SK-N-SH (cell line): ENCODE results near the gene GPR42. TPM values are rescaled to one million over a fixed set of nuclear protein-coding genes. Genes with fewer than 3 reads are reported as not detected.

Experiments
- CTCF ChIA-PET: fragments of 300-600, 350-600 bp; formaldehyde crosslinking; extraction: SDS; loops from one replicate; lab custom pipeline; 2021; lab: Yijun Ruan, JAX
- POLR2A ChIA-PET: fragments of 350-600 bp; sonication (Branson Sonifier 250); formaldehyde crosslinking; extraction: SDS; loops from one replicate; lab custom pipeline; 2020; ENCODE audit warnings: antibody characterized with exemption, inconsistent platforms; lab: Yijun Ruan, JAX
- DNase-seq: peaks from one replicate; pipeline ENCODE4 v3.0.0; 2012
- H2AFZ ChIP-seq: fragments of 200-600 bp; sonication (generic); 2 replicates; pipeline ENCODE4 v1.8.1; 2016; ENCODE audit warnings: antibody characterized with exemption, mild to moderate bottlenecking, low read depth
- H3F3A ChIP-seq: fragments of 200-600 bp; sonication (generic); replicated peaks from 2 replicates; pipeline ENCODE3; 2016; ENCODE audit warnings: antibody characterized with exemption, mild to moderate bottlenecking; ENCODE audit not compliant: insufficient read depth
- H3K27ac ChIP-seq, 2 experiments: fragments of 200-500 bp in 1 of 2; fragments of 200-600 bp in 1 of 2; sonication (Bioruptor generic) in 1 of 2; sonication (generic), shearing (Covaris generic) in 1 of 2; 2 replicates each; pipeline versions ENCODE4 v1.5.1 to v1.6.1; 2014 to 2016; ENCODE audit warnings: low read depth in 2 of 2, inconsistent platforms in 1 of 2, low read length in 1 of 2, mild to moderate bottlenecking in 1 of 2, mixed read lengths in 1 of 2
- H3K27me3 ChIP-seq: fragments of 200-600 bp; sonication (generic), shearing (Covaris generic); 2 replicates; pipeline ENCODE4 v1.6.1; 2016; ENCODE audit warnings: mixed run types; ENCODE audit not compliant: insufficient read depth
- H3K36me3 ChIP-seq, 2 experiments: fragments of 200-500 bp in 1 of 2; fragments of 200-600 bp in 1 of 2; sonication (Bioruptor generic) in 1 of 2; sonication (generic) in 1 of 2; replicated peaks in 1 of 2; 2 replicates each; pipeline versions ENCODE3 to v1.5.1; 2014 to 2016; ENCODE audit warnings: low read length in 1 of 2, mild to moderate bottlenecking in 1 of 2; ENCODE audit not compliant: insufficient read depth in 2 of 2, control insufficient read depth in 1 of 2
- H3K4me1 ChIP-seq, 2 experiments: fragments of 200-500 bp in 1 of 2; fragments of 200-600 bp in 1 of 2; sonication (Bioruptor generic) in 1 of 2; sonication (generic), shearing (Covaris generic) in 1 of 2; 2 replicates each; pipeline versions ENCODE4 v1.5.1 to v1.6.1; 2014 to 2016; ENCODE audit warnings: low read depth in 1 of 2, low read length in 1 of 2, mixed run types in 1 of 2; ENCODE audit not compliant: insufficient read depth in 2 of 2, control insufficient read depth in 1 of 2
- H3K4me2 ChIP-seq: fragments of 200-600 bp; sonication (generic), shearing (Covaris generic); 2 replicates; pipeline ENCODE4 v1.6.1; 2017; ENCODE audit warnings: mixed run types
- H3K4me3 ChIP-seq, 2 experiments: fragments of 200-500 bp in 1 of 2; fragments of 200-600 bp in 1 of 2; sonication (Bioruptor generic) in 1 of 2; sonication (generic), shearing (Covaris generic) in 1 of 2; 2 replicates each; pipeline versions ENCODE4 v1.5.1 to v1.8.1; 2014 to 2016; ENCODE audit warnings: low read depth in 2 of 2, inconsistent platforms in 1 of 2, low read length in 1 of 2, mild to moderate bottlenecking in 1 of 2, mixed read lengths in 1 of 2, moderate library complexity in 1 of 2
- H3K79me2 ChIP-seq: fragments of 200-600 bp; sonication (generic); 2 replicates; pipeline ENCODE4 v1.8.1; 2017; ENCODE audit warnings: mild to moderate bottlenecking; ENCODE audit not compliant: insufficient read depth
- H3K9ac ChIP-seq: fragments of 200-600 bp; sonication (generic); 2 replicates; pipeline ENCODE4 v1.6.1; 2017; ENCODE audit warnings: mixed run types
- H3K9me2 ChIP-seq: fragments of 200-600 bp; sonication (generic); 2 replicates; pipeline ENCODE4 v1.6.1; 2017; ENCODE audit warnings: mixed run types
- H3K9me3 ChIP-seq: fragments of 200-600 bp; sonication (generic); 2 replicates; pipeline ENCODE4 v1.6.1; 2017; ENCODE audit warnings: mixed run types, mild to moderate bottlenecking, moderate library complexity
- H4K20me1 ChIP-seq: fragments of 200-600 bp; sonication (generic); 2 replicates; pipeline ENCODE4 v1.6.1; 2017; ENCODE audit warnings: mild to moderate bottlenecking, mixed run types; ENCODE audit not compliant: insufficient read depth
- EP300 ChIP-seq, 2 experiments: IDR thresholded peaks; 2 replicates each; pipeline versions ENCODE4 v1.4.0 to v1.6.1; 2012; ENCODE audit warnings: borderline replicate concordance in 1 of 2, low read depth in 1 of 2, low read length in 1 of 2
- FOSL2 ChIP-seq: IDR thresholded peaks from 2 replicates; pipeline ENCODE4 v1.4.0; 2012; ENCODE audit warnings: low read depth, mild to moderate bottlenecking, moderate library complexity, borderline replicate concordance
- FOXJ3 ChIP-seq: sonication (generic); formaldehyde crosslinking; IDR thresholded peaks from 2 replicates; pipeline ENCODE4 v1.5.1; 2020; ENCODE audit warnings: mild to moderate bottlenecking, missing genetic modification reagents
- FOXM1 ChIP-seq: IDR thresholded peaks from 2 replicates; pipeline ENCODE4 v1.4.0; 2012; ENCODE audit warnings: low read depth, mild to moderate bottlenecking
- GATA2 ChIP-seq: sonication (generic); formaldehyde crosslinking; IDR thresholded peaks from 2 replicates; pipeline ENCODE4 v1.5.0; 2020; ENCODE audit warnings: mild to moderate bottlenecking, missing genetic modification reagents
- MXI1 ChIP-seq: IDR thresholded peaks from 2 replicates; pipeline ENCODE4 v1.6.1; 2012; ENCODE audit warnings: mild to moderate bottlenecking, low read depth, low read length, improper control_type of control experiment
- NRF1 ChIP-seq: IDR thresholded peaks from 2 replicates; pipeline ENCODE4 v1.6.1; 2012; ENCODE audit warnings: low read depth, mild to moderate bottlenecking, low read length
- POLR2AphosphoS5 ChIP-seq: IDR thresholded peaks from 2 replicates; pipeline ENCODE4 v1.6.1; 2012; ENCODE audit warnings: low read depth, low read length
- RAD21 ChIP-seq: IDR thresholded peaks from 2 replicates; pipeline ENCODE4 v1.6.1; 2012; ENCODE audit warnings: mild to moderate bottlenecking, low read length
- SMC3 ChIP-seq: IDR thresholded peaks from 2 replicates; pipeline ENCODE4 v1.6.1; 2012; ENCODE audit warnings: low read depth, low read length, improper control_type of control experiment
- WGBS: methylation state at CpG from one replicate; pipeline ENCODE4 v1.1.6; 2017; ENCODE audit warnings: low lambda C conversion rate; 5-methylcytosine and 5-hydroxymethylcytosine counted together
- polyA plus RNA-seq, 3 experiments: library from polyadenylated mRNA; depleted of rRNA; stranded (reverse); fragments of >200 nt; gene quantifications; 2 replicates each; pipeline ENCODE4 v1.2.3, GENCODE V29; 2012
- TF ChIP-seq, protein P1 (sequence below): fragments of 150-350 bp; IDR thresholded peaks from 2 replicates; pipeline ENCODE4 v1.6.1; 2017; ENCODE audit warnings: antibody characterized with exemption, low read length, low read depth, borderline replicate concordance
- TF ChIP-seq, protein P2 (sequence below): IDR thresholded peaks from 2 replicates; pipeline ENCODE4 v1.4.0; 2012; ENCODE audit warnings: low read depth

The GPR42 gene
- polyA plus RNA-seq, 1 of the 3 experiments (the other 2 are of a cell fraction), result not detected

DNA sequence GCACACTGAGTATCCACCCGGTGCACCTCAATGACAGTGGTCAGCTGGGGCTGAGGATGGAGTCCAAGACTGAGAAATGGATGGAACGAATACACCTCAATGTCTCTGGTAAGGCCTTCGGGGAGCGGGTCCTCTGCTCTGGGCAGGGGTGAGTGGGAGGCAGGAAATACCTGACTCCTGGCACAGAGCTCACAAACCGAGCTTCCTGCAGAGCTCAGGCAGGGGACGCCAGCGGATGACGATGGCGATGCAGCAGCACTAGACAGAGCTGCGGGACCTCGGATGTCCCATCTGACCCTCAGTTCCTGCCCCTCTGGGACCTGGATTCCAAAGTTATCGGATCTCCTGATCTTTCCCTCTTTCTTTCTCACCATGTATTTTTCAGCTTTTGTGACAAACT, 38.1 kb upstream of the GPR42 start:
- 16% methylated on average over 11 of the region's 12 CpGs for WGBS
- CTCF ChIA-PET, result interaction anchor here (1.7 to 3.3 kb wide), 2 partner anchors 20 to 162 kb away, joined by 4 to 20 read pairs; no protein-coding TSS in a partner anchor
- no peaks in the 10 kb centered on the region for H3K4me1 ChIP-seq
- no peak for DNase-seq
- H4K20me1 ChIP-seq, result no peaks in the 10 kb centered on the region
- no peak for TF ChIP-seq FOXJ3 (CRISPR knock-in tag)
- TF ChIP-seq, all 33 proteins: peak for 0
- H3K9ac ChIP-seq, result no peak overlapping the region
- H3K27me3 ChIP-seq, result peaks cover 91% of the 10 kb centered on the region
- no peaks in the 10 kb centered on the region for H3F3A ChIP-seq
- H3K4me3 ChIP-seq, result no peak overlapping the region
- no peaks in the 10 kb centered on the region for H3K9me2 ChIP-seq
- no peak overlapping the region for H3K27ac ChIP-seq
- H3K79me2 ChIP-seq, result no peaks in the 10 kb centered on the region
- no peak overlapping the region for H2AFZ ChIP-seq
- POLR2A ChIA-PET, result no interaction called here
- H3K4me2 ChIP-seq, result no peak overlapping the region
- H3K9me3 ChIP-seq, result no peaks in the 10 kb centered on the region
- H3K36me3 ChIP-seq, result no peaks in the 10 kb centered on the region

DNA sequence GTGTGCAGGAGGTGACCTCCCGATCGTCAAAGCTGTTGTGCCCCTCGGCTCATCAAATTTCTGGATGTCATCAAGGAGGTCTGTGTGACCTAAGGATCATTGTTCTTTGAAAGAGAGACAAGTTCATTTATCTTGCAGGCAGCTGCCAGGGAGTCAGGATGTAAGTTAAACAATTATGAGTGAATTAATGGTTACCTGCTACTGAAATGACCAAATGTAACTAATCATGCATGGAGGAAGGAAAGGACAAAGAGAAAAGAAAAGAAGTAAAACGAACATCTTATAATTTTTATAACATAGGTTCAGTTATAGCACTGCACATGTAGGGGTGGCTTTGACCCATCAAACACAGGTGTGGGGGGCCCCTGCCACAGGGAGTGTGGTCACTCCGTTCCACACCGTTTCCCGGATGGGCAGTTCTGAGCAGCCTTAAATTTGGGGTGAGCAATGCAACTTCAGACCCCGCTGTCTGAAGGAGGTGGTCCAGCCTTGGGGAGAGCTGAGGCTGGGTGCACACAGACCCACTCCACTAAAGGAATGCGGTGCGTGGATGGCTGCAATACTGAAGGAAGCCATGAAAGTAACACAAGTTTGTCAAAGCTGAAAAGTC, 36.6 kb upstream of the GPR42 start:
- H3K4me3 ChIP-seq, result no peak overlapping the region
- CTCF ChIA-PET, result interaction anchor here (1.7 to 3.3 kb wide), 3 partner anchors 10 to 161 kb away, joined by 3 to 20 read pairs (median 4); no protein-coding TSS in a partner anchor
- H3F3A ChIP-seq, result no peaks in the 10 kb centered on the region
- no peaks in the 10 kb centered on the region for H3K9me2 ChIP-seq
- WGBS, result 27% methylated on average over 10 of the region's 10 CpGs
- H3K9me3 ChIP-seq, result no peaks in the 10 kb centered on the region
- no peak overlapping the region for H3K27ac ChIP-seq
- no peak overlapping the region for H3K9ac ChIP-seq
- no peak overlapping the region for H3K4me2 ChIP-seq
- no peak for DNase-seq
- no peak overlapping the region for H2AFZ ChIP-seq
- TF ChIP-seq, protein P1, sequence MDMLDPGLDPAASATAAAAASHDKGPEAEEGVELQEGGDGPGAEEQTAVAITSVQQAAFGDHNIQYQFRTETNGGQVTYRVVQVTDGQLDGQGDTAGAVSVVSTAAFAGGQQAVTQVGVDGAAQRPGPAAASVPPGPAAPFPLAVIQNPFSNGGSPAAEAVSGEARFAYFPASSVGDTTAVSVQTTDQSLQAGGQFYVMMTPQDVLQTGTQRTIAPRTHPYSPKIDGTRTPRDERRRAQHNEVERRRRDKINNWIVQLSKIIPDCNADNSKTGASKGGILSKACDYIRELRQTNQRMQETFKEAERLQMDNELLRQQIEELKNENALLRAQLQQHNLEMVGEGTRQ, result no peak
- TF ChIP-seq FOXJ3 (CRISPR knock-in tag), result no peak
- no peak for TF ChIP-seq GATA2 (CRISPR knock-in tag)
- TF ChIP-seq FOSL2, result no peak
- TF ChIP-seq EP300 (IDR thresholded peaks at IDR 0.05; ENCODE audit: borderline replicate concordance in 1 of 2, low read depth in 1 of 2, low read length in 1 of 2), result no peak
- TF ChIP-seq, protein P2, sequence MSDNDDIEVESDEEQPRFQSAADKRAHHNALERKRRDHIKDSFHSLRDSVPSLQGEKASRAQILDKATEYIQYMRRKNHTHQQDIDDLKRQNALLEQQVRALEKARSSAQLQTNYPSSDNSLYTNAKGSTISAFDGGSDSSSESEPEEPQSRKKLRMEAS, result no peak
- no peak for TF ChIP-seq POLR2AphosphoS5
- TF ChIP-seq RAD21, result no peak
- TF ChIP-seq NRF1, result no peak
- no peak for TF ChIP-seq SMC3
- TF ChIP-seq MXI1, result no peak
- TF ChIP-seq FOXM1, result no peak
- no peaks in the 10 kb centered on the region for H3K4me1 ChIP-seq
- no peaks in the 10 kb centered on the region for H4K20me1 ChIP-seq
- peaks cover 86% of the 10 kb centered on the region for H3K27me3 ChIP-seq
- POLR2A ChIA-PET, result no interaction called here
- H3K79me2 ChIP-seq, result no peaks in the 10 kb centered on the region
- H3K36me3 ChIP-seq, result no peaks in the 10 kb centered on the region
